Measurements from ENCODE around the gene DISP2. TPM values are rescaled to one million over a fixed set of nuclear protein-coding genes. Genes with fewer than 3 reads are reported as not detected.

The DISP2 gene
- total and polyA plus RNA-seq, 2 experiments from 2014 or later = 1.3 to 2.2 TPM

DNA sequence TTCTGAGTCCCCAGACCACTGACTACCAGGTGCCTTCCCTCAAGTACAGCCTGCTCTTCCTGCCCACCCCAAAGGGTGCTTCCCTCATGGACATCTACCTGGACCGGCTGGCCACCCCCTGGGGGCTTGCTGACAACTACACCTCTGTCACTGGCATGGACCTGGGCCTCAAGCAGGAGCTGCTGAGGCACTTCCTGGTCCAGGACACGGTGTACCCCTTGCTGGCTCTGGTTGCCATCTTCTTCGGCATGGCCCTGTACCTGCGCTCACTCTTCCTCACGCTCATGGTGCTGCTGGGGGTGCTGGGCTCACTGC is 9.3 kb downstream of the DISP2 start:
- H3K9me2 ChIP-seq (ENCODE audit: insufficient read depth) = no peaks in the 10 kb centered on the region

More for the DNA sequence above, 9.3 kb downstream of the DISP2 start:
- H2AFZ ChIP-seq = peak overlapping the region; percentile 96
- peaks cover 7% of the 10 kb centered on the region for H3K4me1 ChIP-seq (ENCODE audit: insufficient read depth)
- Mint-ChIP-seq H3K27me3 (ENCODE audit: insufficient read depth, low read depth, poor library complexity) (peaks cover 35% of the 10 kb centered on the region), H3K36me3 (ENCODE audit: low read depth) (no peaks in the 10 kb centered on the region; the same call in 2 of the 3 replicates), H3K27ac (no peak overlapping the region), H3K9me3 (peaks cover 2% of the 10 kb centered on the region; the same call in 1 of the 3 replicates), H3K4me3 (peak overlapping the region; percentile 47; the same call in 2 of the 3 replicates), H3K4me1 (peaks cover 20% of the 10 kb centered on the region)
- H4K20me1 ChIP-seq (replicated peaks; ENCODE audit: insufficient read depth) = no peaks in the 10 kb centered on the region
- peak overlapping the region; percentile 51 for H3K4me3 ChIP-seq
- peaks cover 28% of the 10 kb centered on the region for H3K27me3 ChIP-seq (ENCODE audit: insufficient read depth)
- TF ChIP-seq CREB1 (CRISPR knock-in tag; IDR thresholded peaks at IDR 0.05; ENCODE audit: low read depth) (no peak), STAT1 (IDR thresholded peaks at IDR 0.05; ENCODE audit: unreplicated experiment) (no peak), EZH2phosphoT487 (IDR thresholded peaks at IDR 0.05; ENCODE audit: unreplicated experiment) (no peak), JUNB (IDR thresholded peaks at IDR 0.05; ENCODE audit: unreplicated experiment) (no peak), NANOG (IDR thresholded peaks at IDR 0.05; ENCODE audit: borderline replicate concordance) (no peak), EZH2 (IDR thresholded peaks at IDR 0.05; ENCODE audit: low read depth, unreplicated experiment) (no peak), ZNF462 (CRISPR knock-in tag; IDR thresholded peaks at IDR 0.05) (no peak), ZNF331 (CRISPR knock-in tag; IDR thresholded peaks at IDR 0.05; ENCODE audit: low read depth) (no peak), POLR2AphosphoS5 (IDR thresholded peaks at IDR 0.05; ENCODE audit: low read depth) (no peak), ZNF114 (CRISPR knock-in tag; IDR thresholded peaks at IDR 0.05) (no peak)
- TF ChIP-seq, protein P1, sequence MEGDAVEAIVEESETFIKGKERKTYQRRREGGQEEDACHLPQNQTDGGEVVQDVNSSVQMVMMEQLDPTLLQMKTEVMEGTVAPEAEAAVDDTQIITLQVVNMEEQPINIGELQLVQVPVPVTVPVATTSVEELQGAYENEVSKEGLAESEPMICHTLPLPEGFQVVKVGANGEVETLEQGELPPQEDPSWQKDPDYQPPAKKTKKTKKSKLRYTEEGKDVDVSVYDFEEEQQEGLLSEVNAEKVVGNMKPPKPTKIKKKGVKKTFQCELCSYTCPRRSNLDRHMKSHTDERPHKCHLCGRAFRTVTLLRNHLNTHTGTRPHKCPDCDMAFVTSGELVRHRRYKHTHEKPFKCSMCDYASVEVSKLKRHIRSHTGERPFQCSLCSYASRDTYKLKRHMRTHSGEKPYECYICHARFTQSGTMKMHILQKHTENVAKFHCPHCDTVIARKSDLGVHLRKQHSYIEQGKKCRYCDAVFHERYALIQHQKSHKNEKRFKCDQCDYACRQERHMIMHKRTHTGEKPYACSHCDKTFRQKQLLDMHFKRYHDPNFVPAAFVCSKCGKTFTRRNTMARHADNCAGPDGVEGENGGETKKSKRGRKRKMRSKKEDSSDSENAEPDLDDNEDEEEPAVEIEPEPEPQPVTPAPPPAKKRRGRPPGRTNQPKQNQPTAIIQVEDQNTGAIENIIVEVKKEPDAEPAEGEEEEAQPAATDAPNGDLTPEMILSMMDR (conservative IDR thresholded peaks at IDR 0.05; ENCODE audit: low read depth in 2 of 2) = no peak
- TF ChIP-seq, protein P2, sequence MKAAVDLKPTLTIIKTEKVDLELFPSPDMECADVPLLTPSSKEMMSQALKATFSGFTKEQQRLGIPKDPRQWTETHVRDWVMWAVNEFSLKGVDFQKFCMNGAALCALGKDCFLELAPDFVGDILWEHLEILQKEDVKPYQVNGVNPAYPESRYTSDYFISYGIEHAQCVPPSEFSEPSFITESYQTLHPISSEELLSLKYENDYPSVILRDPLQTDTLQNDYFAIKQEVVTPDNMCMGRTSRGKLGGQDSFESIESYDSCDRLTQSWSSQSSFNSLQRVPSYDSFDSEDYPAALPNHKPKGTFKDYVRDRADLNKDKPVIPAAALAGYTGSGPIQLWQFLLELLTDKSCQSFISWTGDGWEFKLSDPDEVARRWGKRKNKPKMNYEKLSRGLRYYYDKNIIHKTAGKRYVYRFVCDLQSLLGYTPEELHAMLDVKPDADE (IDR thresholded peaks at IDR 0.05) = no peak
- TF ChIP-seq, protein P3, sequence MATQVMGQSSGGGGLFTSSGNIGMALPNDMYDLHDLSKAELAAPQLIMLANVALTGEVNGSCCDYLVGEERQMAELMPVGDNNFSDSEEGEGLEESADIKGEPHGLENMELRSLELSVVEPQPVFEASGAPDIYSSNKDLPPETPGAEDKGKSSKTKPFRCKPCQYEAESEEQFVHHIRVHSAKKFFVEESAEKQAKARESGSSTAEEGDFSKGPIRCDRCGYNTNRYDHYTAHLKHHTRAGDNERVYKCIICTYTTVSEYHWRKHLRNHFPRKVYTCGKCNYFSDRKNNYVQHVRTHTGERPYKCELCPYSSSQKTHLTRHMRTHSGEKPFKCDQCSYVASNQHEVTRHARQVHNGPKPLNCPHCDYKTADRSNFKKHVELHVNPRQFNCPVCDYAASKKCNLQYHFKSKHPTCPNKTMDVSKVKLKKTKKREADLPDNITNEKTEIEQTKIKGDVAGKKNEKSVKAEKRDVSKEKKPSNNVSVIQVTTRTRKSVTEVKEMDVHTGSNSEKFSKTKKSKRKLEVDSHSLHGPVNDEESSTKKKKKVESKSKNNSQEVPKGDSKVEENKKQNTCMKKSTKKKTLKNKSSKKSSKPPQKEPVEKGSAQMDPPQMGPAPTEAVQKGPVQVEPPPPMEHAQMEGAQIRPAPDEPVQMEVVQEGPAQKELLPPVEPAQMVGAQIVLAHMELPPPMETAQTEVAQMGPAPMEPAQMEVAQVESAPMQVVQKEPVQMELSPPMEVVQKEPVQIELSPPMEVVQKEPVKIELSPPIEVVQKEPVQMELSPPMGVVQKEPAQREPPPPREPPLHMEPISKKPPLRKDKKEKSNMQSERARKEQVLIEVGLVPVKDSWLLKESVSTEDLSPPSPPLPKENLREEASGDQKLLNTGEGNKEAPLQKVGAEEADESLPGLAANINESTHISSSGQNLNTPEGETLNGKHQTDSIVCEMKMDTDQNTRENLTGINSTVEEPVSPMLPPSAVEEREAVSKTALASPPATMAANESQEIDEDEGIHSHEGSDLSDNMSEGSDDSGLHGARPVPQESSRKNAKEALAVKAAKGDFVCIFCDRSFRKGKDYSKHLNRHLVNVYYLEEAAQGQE (IDR thresholded peaks at IDR 0.05; ENCODE audit: unreplicated experiment) = no peak
- H3K27ac ChIP-seq (ENCODE audit: low read depth) = no peak overlapping the region
- 0 out of 2 replicates have a peak, but pooled peaks cover 3% of the 10 kb centered on the region for H3F3A ChIP-seq (replicated peaks; ENCODE audit: low read depth)
- H3K4me2 ChIP-seq = peak overlapping the region; percentile 81
- no peak for DNase-seq (ENCODE audit: low spot score)
- H3K36me3 ChIP-seq (ENCODE audit: insufficient read depth) = no peaks in the 10 kb centered on the region
- ATAC-seq = no peak
- no peaks in the 10 kb centered on the region for H3K79me2 ChIP-seq (replicated peaks; ENCODE audit: insufficient read depth)

All from GM23338 (cell line).